Spinal cord (tissue), 10 donors: Measurements from ENCODE around the gene PTGES2. TPM values are rescaled to one million over a fixed set of nuclear protein-coding genes. Genes with fewer than 3 reads are reported as not detected.

Experiments
- DNase-seq, 6 donors: peaks; one replicate each; pipeline versions ENCODE4 v3.0.0 to v3.0.0-alpha.2; 2013 to 2015; ENCODE audit warnings: low spot score in 6 of 6, low read depth in 4 of 6
- H3K27ac ChIP-seq: one replicate; pipeline ENCODE4 v1.5.1; 2013; ENCODE audit warnings: low read depth, low read length, control low read depth
- H3K27me3 ChIP-seq: one replicate; pipeline ENCODE4 v1.6.1; 2013; ENCODE audit warnings: low read length; ENCODE audit not compliant: control insufficient read depth, insufficient read depth
- H3K36me3 ChIP-seq: one replicate; pipeline ENCODE4 v1.6.1; 2013; ENCODE audit warnings: low read length; ENCODE audit not compliant: control insufficient read depth, insufficient read depth
- H3K4me1 ChIP-seq: one replicate; pipeline ENCODE4 v1.6.1; 2013; ENCODE audit warnings: low read length; ENCODE audit not compliant: control insufficient read depth, insufficient read depth
- H3K4me3 ChIP-seq: one replicate; pipeline ENCODE4 v1.5.1; 2013; ENCODE audit warnings: low read depth, low read length, control low read depth
- H3K9me3 ChIP-seq: one replicate; pipeline ENCODE4 v1.6.1; 2013; ENCODE audit warnings: low read length; ENCODE audit not compliant: control insufficient read depth, insufficient read depth
- WGBS: methylation state at CpG from one replicate; pipeline ENCODE4 v1.1.5; 2013; ENCODE audit warnings: missing lambda C conversion rate; ENCODE audit not compliant: insufficient coverage; 5-methylcytosine and 5-hydroxymethylcytosine counted together
- long read RNA-seq, 4 donors: transcript quantifications; one replicate each; lab custom pipeline, GENCODE V29; 2026
- polyA plus RNA-seq, 2 donors: library from polyadenylated mRNA; unstranded; fragments of 120-200 nt; gene quantifications; one replicate each; pipeline ENCODE4 v1.2.1, GENCODE V29; 2013; ENCODE audit not compliant: insufficient read length in 2 of 2
- total RNA-seq, 2 donors: library from RNA; depleted of rRNA in 1 of 2; stranded (reverse); fragments of 120-200 nt in 1 of 2; fragments of >200 nt in 1 of 2; gene quantifications; one replicate each; pipeline versions ENCODE4 v1.2.3 to v1.2.4, GENCODE V29; 2013 to 2014
- donor health status: healthy.

Gene PTGES2
- total RNA-seq (10 to 100 TPM; 39.1 to 47.4 TPM), polyA plus RNA-seq (10 to 100 TPM; 78.4 to 88.9 TPM)
- long read RNA-seq, donor 1, transcript PTGES2-202 (7 exons, 2,331 nt) = major isoform, 29 of 34 reads
- long read RNA-seq, donor 1, partial matches to known transcripts = 5 of 34 reads
- long read RNA-seq, donor 1, other reads (novel, unspliced or antisense) = 0 of 34 reads
- long read RNA-seq, donor 2, transcript PTGES2-202 (7 exons, 2,331 nt) = major isoform, 7 of 13 reads
- long read RNA-seq, donor 2, partial matches to known transcripts = 6 of 13 reads
- long read RNA-seq, donor 2, other reads (novel, unspliced or antisense) = 0 of 13 reads
- long read RNA-seq, donor 3, transcript PTGES2-202 (7 exons, 2,331 nt) = major isoform, 14 of 14 reads
- long read RNA-seq, donor 3, partial matches to known transcripts = 0 of 14 reads
- long read RNA-seq, donor 3, other reads (novel, unspliced or antisense) = 0 of 14 reads
- long read RNA-seq, donor 4, transcript PTGES2-202 (7 exons, 2,331 nt) = major isoform, 7 of 20 reads
- long read RNA-seq, donor 4, partial matches to known transcripts = 11 of 20 reads
- long read RNA-seq, donor 4, other reads (novel, unspliced or antisense) = 0 of 20 reads

GRCh38 chr9:128127568-128127989 lies at the start of gene PTGES2:
Gene PTGES2 (minus strand): TSS chr9:128127729. CDS start chr9:128127717, 12 bp downstream.
- Histone ChIP-seq H3K27ac (peak within 1 kb of the TSS; percentile 97), H3K4me3 (peak within 1 kb of the TSS; percentile 95)
- 0% methylated on average over 56 of the region's 56 CpGs for WGBS

GRCh38 chr9:128175726-128176125 lies 48.2 kb upstream of the PTGES2 start:
- Histone ChIP-seq H3K4me3 (no peak overlapping the region), H3K9me3 (no peaks in the 10 kb centered on the region), H3K27me3 (no peaks in the 10 kb centered on the region), H3K27ac (no peak overlapping the region), H3K36me3 (peaks cover 81% of the 10 kb centered on the region), H3K4me1 (no peaks in the 10 kb centered on the region)
- no peak for DNase-seq
- WGBS = 90% methylated on average over 2 of the region's 2 CpGs

More at GRCh38 chr9:128127568-128127989, at the start of gene PTGES2:
- peak; percentile 75 to 97 (median 82) for DNase-seq
- Histone ChIP-seq H3K36me3 (peaks cover 35% of the 10 kb centered on the region), H3K27me3 (no peaks in the 10 kb centered on the region), H3K4me1 (peaks cover 47% of the 10 kb centered on the region), H3K9me3 (no peaks in the 10 kb centered on the region)

- no peak overlapping the region for H3K4me3 ChIP-seq
- H3K27ac ChIP-seq = no peak overlapping the region
- H3K4me1 ChIP-seq = no peaks in the 10 kb centered on the region
- peaks cover 80% of the 10 kb centered on the region for H3K36me3 ChIP-seq
- no peak for DNase-seq
- no peaks in the 10 kb centered on the region for H3K9me3 ChIP-seq
- no peaks in the 10 kb centered on the region for H3K27me3 ChIP-seq
- WGBS = 77% methylated on average over 7 of the region's 8 CpGs
Observed at GRCh38 chr9:128175102-128175563, 47.6 kb upstream of the PTGES2 start.

- Histone ChIP-seq H3K4me3 (no peak overlapping the region), H3K27me3 (no peaks in the 10 kb centered on the region), H3K9me3 (no peaks in the 10 kb centered on the region), H3K27ac (no peak overlapping the region), H3K36me3 (peaks cover 80% of the 10 kb centered on the region), H3K4me1 (no peaks in the 10 kb centered on the region)
- no peak for DNase-seq
- WGBS = 100% methylated on average over 1 of the region's 4 CpGs
Observed at GRCh38 chr9:128174062-128174461, 46.5 kb upstream of the PTGES2 start.

- Histone ChIP-seq H3K36me3 (peaks cover 79% of the 10 kb centered on the region), H3K9me3 (no peaks in the 10 kb centered on the region)
Observed at GRCh38 chr9:128169925-128170324, 42.4 kb upstream of the PTGES2 start.

GRCh38 chr9:128169492-128169891 lies 42.0 kb upstream of the PTGES2 start:
- no peaks in the 10 kb centered on the region for H3K27me3 ChIP-seq
- no peak overlapping the region for H3K4me3 ChIP-seq
- peaks cover 80% of the 10 kb centered on the region for H3K36me3 ChIP-seq
- no peak overlapping the region for H3K27ac ChIP-seq
- DNase-seq = no peak
- 91% methylated on average over 8 of the region's 8 CpGs for WGBS
- H3K4me1 ChIP-seq = no peaks in the 10 kb centered on the region
- H3K9me3 ChIP-seq = no peaks in the 10 kb centered on the region

More at GRCh38 chr9:128169925-128170324, 42.4 kb upstream of the PTGES2 start:
- Histone ChIP-seq H3K27me3 (no peaks in the 10 kb centered on the region), H3K4me3 (no peak overlapping the region), H3K27ac (no peak overlapping the region), H3K4me1 (no peaks in the 10 kb centered on the region)
- WGBS = 96% methylated on average over 5 of the region's 8 CpGs
- peak in 1 of 6 donors; percentile 73 for DNase-seq

- no peaks in the 10 kb centered on the region for H3K27me3 ChIP-seq
- no peaks in the 10 kb centered on the region for H3K9me3 ChIP-seq
- H3K27ac ChIP-seq = no peak overlapping the region
- H3K4me3 ChIP-seq = no peak overlapping the region
- DNase-seq = no peak
- H3K36me3 ChIP-seq = peaks cover 80% of the 10 kb centered on the region
- 85% methylated on average over 8 of the region's 8 CpGs for WGBS
- no peaks in the 10 kb centered on the region for H3K4me1 ChIP-seq
Observed at GRCh38 chr9:128168731-128169308, 41.3 kb upstream of the PTGES2 start.

- 100% methylated on average over 2 of the region's 4 CpGs for WGBS
- Histone ChIP-seq H3K9me3 (no peaks in the 10 kb centered on the region), H3K4me1 (peaks cover 2% of the 10 kb centered on the region), H3K4me3 (no peak overlapping the region), H3K27ac (no peak overlapping the region), H3K36me3 (peaks cover 89% of the 10 kb centered on the region), H3K27me3 (no peaks in the 10 kb centered on the region)
- DNase-seq = no peak
Observed at GRCh38 chr9:128167209-128167608, 39.7 kb upstream of the PTGES2 start.

GRCh38 chr9:128166169-128166568 lies 38.6 kb upstream of the PTGES2 start:
- Histone ChIP-seq H3K4me3 (no peak overlapping the region), H3K27me3 (no peaks in the 10 kb centered on the region), H3K27ac (no peak overlapping the region), H3K36me3 (peaks cover 89% of the 10 kb centered on the region), H3K4me1 (peaks cover 12% of the 10 kb centered on the region), H3K9me3 (no peaks in the 10 kb centered on the region)
- 100% methylated on average over 3 of the region's 18 CpGs for WGBS
- DNase-seq = no peak
